K562 (cell line): ENCODE measurements around the gene ZBTB22. TPM values are rescaled to one million over a fixed set of nuclear protein-coding genes. Genes with fewer than 3 reads are reported as not detected.

Experiments used
- ATAC-seq: fragments of 200-7000 bp; cut with Tn5 transposase; 3 replicates; pipeline ENCODE4 v1.9.1; 2020; ENCODE audit warnings: moderate library complexity
- BruUV-seq: library from RNA; stranded (reverse); fragments of 400-500 nt; replicated peaks from 2 replicates; lab custom pipeline; 2021; lab: Mats Ljungman, UMichigan
- CTCF ChIA-PET: fragments of 300-600 bp; formaldehyde crosslinking; extraction: SDS; loops from one replicate; lab custom pipeline; 2021; ENCODE audit warnings: low intra/inter-chr PET ratio; lab: Yijun Ruan, JAX
- POLR2A ChIA-PET: fragments of 300-600, 350-650 bp; sonication (Branson Sonifier 250); formaldehyde crosslinking; extraction: SDS; loops from one replicate; lab custom pipeline; 2021; ENCODE audit warnings: antibody characterized with exemption, inconsistent platforms; lab: Yijun Ruan, JAX
- DNase-seq, 4 experiments: peaks; one replicate each; pipeline versions ENCODE4 v3.0.0 to v3.0.0-alpha.2; 2011 to 2018; ENCODE audit warnings: low spot score in 3 of 4, mixed read lengths in 3 of 4; ENCODE audit errors: extremely low read depth in 1 of 4
- FAIRE-seq: peaks from 2 replicates; lab custom pipeline; 2011; peaks lifted over from hg19 to GRCh38; lab: Jason Lieb, UNC
- H2AFZ ChIP-seq: 2 replicates; pipeline ENCODE4 v1.6.0; 2011; ENCODE audit warnings: low read depth, low read length, control low read depth, inconsistent platforms
- H3K27ac ChIP-seq: fragments of 200-600 bp; 3 replicates; pipeline ENCODE4 v1.8.0; 2011; ENCODE audit warnings: low read depth, mild to moderate bottlenecking, control low read depth, inconsistent platforms, low read length, moderate library complexity, mixed read lengths; ENCODE audit errors: extremely low read depth
- H3K27me3 ChIP-seq, 2 experiments: fragments of 300-600 bp in 1 of 2; 2 replicates in 1 of 2; 3 replicates in 1 of 2; pipeline versions ENCODE4 v1.6.0 to v1.8.0; 2011; ENCODE audit warnings: inconsistent platforms in 2 of 2, low read length in 2 of 2, mild to moderate bottlenecking in 1 of 2, mixed read lengths in 1 of 2, moderate library complexity in 1 of 2; ENCODE audit not compliant: control insufficient read depth in 2 of 2, insufficient read depth in 2 of 2
- H3K36me3 ChIP-seq: fragments of 300-600 bp; 3 replicates; pipeline ENCODE4 v1.8.0; 2011; ENCODE audit warnings: mild to moderate bottlenecking, low read length, inconsistent platforms; ENCODE audit not compliant: control insufficient read depth, insufficient read depth
- H3K4me1 ChIP-seq, 2 experiments: fragments of 200-600 bp in 1 of 2; replicated peaks in 1 of 2; 2 replicates in 1 of 2; 3 replicates in 1 of 2; pipeline versions ENCODE4 v1.5.1 to v1.8.0; 2011; ENCODE audit warnings: inconsistent platforms in 2 of 2, low read length in 2 of 2, mild to moderate bottlenecking in 1 of 2, mixed read lengths in 1 of 2, moderate library complexity in 1 of 2; ENCODE audit not compliant: control insufficient read depth in 2 of 2, insufficient read depth in 2 of 2
- H3K4me2 ChIP-seq: 2 replicates; pipeline ENCODE4 v1.6.1; 2011; ENCODE audit warnings: low read length, control low read depth, inconsistent platforms, mixed read lengths; ENCODE audit not compliant: insufficient read depth
- H3K4me3 ChIP-seq: fragments of 200-600 bp; sonication (generic), shearing (Covaris generic); 2 replicates; pipeline ENCODE4 v1.5.1; 2016; ENCODE audit warnings: control low read depth, inconsistent platforms
- H3K79me2 ChIP-seq: fragments of 200-600 bp; 3 replicates; pipeline ENCODE4 v1.8.0; 2011; ENCODE audit warnings: low read length, inconsistent platforms; ENCODE audit not compliant: control insufficient read depth, insufficient read depth
- H3K9ac ChIP-seq, 2 experiments: 2 replicates each; pipeline versions ENCODE4 v1.6.0 to v1.6.1; 2011; ENCODE audit warnings: low read depth in 2 of 2, low read length in 2 of 2, control low read depth in 1 of 2, inconsistent platforms in 1 of 2, mild to moderate bottlenecking in 1 of 2, mixed read lengths in 1 of 2; ENCODE audit not compliant: insufficient read depth in 1 of 2
- H3K9me1 ChIP-seq: one replicate; pipeline ENCODE4 v1.6.0; 2011; ENCODE audit warnings: inconsistent platforms, mild to moderate bottlenecking, low read length, moderate library complexity; ENCODE audit not compliant: control insufficient read depth, insufficient read depth
- H3K9me3 ChIP-seq: replicated peaks from 2 replicates; pipeline ENCODE4 v1.5.1; 2011; ENCODE audit warnings: low read depth, low read length, inconsistent platforms; ENCODE audit not compliant: control insufficient read depth, insufficient read depth
- H4K20me1 ChIP-seq: replicated peaks from 2 replicates; pipeline ENCODE4 v1.6.1; 2011; ENCODE audit warnings: low read length, inconsistent platforms, mixed read lengths; ENCODE audit not compliant: control insufficient read depth, insufficient read depth
- ARID3A ChIP-seq: IDR thresholded peaks from 2 replicates; pipeline ENCODE4 v1.6.1; 2012; ENCODE audit warnings: low read depth, low read length, improper control_type of control experiment, borderline replicate concordance
- CBX1 ChIP-seq: sonication (generic); IDR thresholded peaks from 2 replicates; pipeline ENCODE4 v1.6.1; 2016; ENCODE audit warnings: antibody characterized with exemption, low read depth, mild to moderate bottlenecking
- CREB3L1 ChIP-seq: fragments of 450-650 bp; IDR thresholded peaks from 2 replicates; pipeline ENCODE4 v1.6.1; 2014; ENCODE audit warnings: low read depth, mild to moderate bottlenecking, moderate library complexity, borderline replicate concordance
- KAT2B ChIP-seq: IDR thresholded peaks from one replicate; pipeline ENCODE4 v1.6.1; 2012; ENCODE audit warnings: low read depth, mild to moderate bottlenecking, control low read depth, inconsistent platforms, low read length, moderate library complexity
- KLF10 ChIP-seq: fragments of 250-450 bp; sonication (Bioruptor Pico); IDR thresholded peaks from 2 replicates; pipeline ENCODE4 v1.6.1; 2021; ENCODE audit warnings: matching md5 sums
- MEF2A ChIP-seq: IDR thresholded peaks from 2 replicates; pipeline ENCODE4 v1.6.1; 2011; ENCODE audit warnings: low read depth, mild to moderate bottlenecking, low read length, moderate library complexity; ENCODE audit not compliant: control insufficient read depth
- MLLT1 ChIP-seq, 2 experiments: fragments of 450-650 bp; IDR thresholded peaks; 2 replicates each; pipeline ENCODE4 v1.6.1; 2016
- POLR2A ChIP-seq: fragments of 450-650 bp; conservative IDR thresholded peaks from 2 replicates; pipeline ENCODE4 v1.6.1; 2016
- PPARD ChIP-seq: fragments of 250-450 bp; sonication (Bioruptor Pico); IDR thresholded peaks from 2 replicates; pipeline ENCODE4 v1.8.0; 2022; ENCODE audit warnings: inconsistent platforms, mild to moderate bottlenecking, moderate library complexity
- RFX7 ChIP-seq: fragments of 250-450 bp; sonication (Bioruptor Pico); IDR thresholded peaks from 2 replicates; pipeline ENCODE4 v1.5.1; 2021; ENCODE audit warnings: mild to moderate bottlenecking
- SIN3A ChIP-seq, 2 experiments: fragments of 150-350 bp in 1 of 2; IDR thresholded peaks; 2 replicates each; pipeline ENCODE4 v1.6.1; 2011 to 2016; ENCODE audit warnings: borderline replicate concordance in 2 of 2, low read depth in 2 of 2, low read length in 2 of 2, mild to moderate bottlenecking in 2 of 2, moderate library complexity in 2 of 2; ENCODE audit not compliant: control insufficient read depth in 1 of 2
- SIX5 ChIP-seq, 2 experiments: IDR thresholded peaks; 2 replicates each; pipeline ENCODE4 v1.6.1; 2011; ENCODE audit warnings: low read length in 2 of 2, borderline replicate concordance in 1 of 2, low read depth in 1 of 2, mild to moderate bottlenecking in 1 of 2, moderate library complexity in 1 of 2; ENCODE audit not compliant: insufficient read depth in 1 of 2
- ZBTB9 ChIP-seq: fragments of 450-650 bp; formaldehyde crosslinking; IDR thresholded peaks from 2 replicates; pipeline ENCODE4 v1.4.0; 2020; ENCODE audit warnings: mild to moderate bottlenecking, moderate library complexity
- ZNF696 ChIP-seq: fragments of 250-450 bp; sonication (Bioruptor Pico); conservative IDR thresholded peaks from 2 replicates; pipeline ENCODE4 v1.4.0; 2020; ENCODE audit warnings: mild to moderate bottlenecking, moderate library complexity
- in situ Hi-C: fragments of 300-500 bp; cut with MboI; formaldehyde crosslinking; loops from 4 replicates; pipeline ENCODE4 v1.15.0; 2018; ENCODE audit warnings: inconsistent platforms, mixed read lengths
- intact Hi-C: fragments of 100-400 bp; cut with micrococcal nuclease; formaldehyde crosslinking; loops from 2 replicates; pipeline ENCODE4 v1.14.2; 2022
- polyA plus RNA-seq, 8 experiments: library from polyadenylated mRNA; depleted of rRNA in 4 of 8; stranded (reverse) in 5 of 8; unstranded in 3 of 8; fragments of >200 nt; fragmentation: Nextera tagmentation in 2 of 8; fragmentation: Illumina TruSeq in 1 of 8; extraction: Ambion mirVana in 2 of 8; extraction: Trizol in 1 of 8; gene quantifications; 2 replicates each; pipeline versions ENCODE4 v1.2.1 to v1.2.3, GENCODE V29; 2011 to 2014; ENCODE audit warnings: inconsistent platforms in 1 of 8, missing spikeins in 1 of 8
- total RNA-seq, 7 experiments: library from RNA; depleted of rRNA in 6 of 7; stranded (reverse); fragments of >200 nt in 6 of 7; fragmentation: Illumina TruSeq in 2 of 7; extraction: Trizol in 2 of 7; gene quantifications; 2 replicates each; pipeline versions ENCODE4 v1.2.1 to v1.2.3, GENCODE V29; 2011 to 2021; ENCODE audit warnings: low replicate concordance in 1 of 7

The ZBTB22 gene
- total and polyA plus RNA-seq, 9 of the 15 experiments (the other 6 are each of a cell fraction or from before 2014, with no cell fraction given): 0.21 to 11.9 (median 7.1) TPM

GRCh38 chr6:33276864-33277662 lies 40.5 kb downstream of the ZBTB22 start, which contains the start of gene B3GALT4 (continued):
- TF ChIP-seq ZBTB9 (CRISPR knock-in tag): peak; percentile 85; the same call in 1 of the 2 replicates
- TF ChIP-seq POLR2A: peak; percentile 87
- TF ChIP-seq MEF2A: no peak
- 0 out of 2 replicates have a peak, but pooled peaks have one; percentile 37 for TF ChIP-seq KLF10 (CRISPR knock-in tag)
- TF ChIP-seq KAT2B: no peak
- TF ChIP-seq SIX5 (IDR thresholded peaks at IDR 0.05; ENCODE audit: borderline replicate concordance in 1 of 2, insufficient read depth in 1 of 2, low read depth in 1 of 2, low read length in 2 of 2): no peak
- peak; percentile 79; the same call in 1 of the 2 replicates for TF ChIP-seq CBX1

- Histone ChIP-seq H3K27me3 (no peaks in the 10 kb centered on the region), H2AFZ (no peak overlapping the region), H3K4me3 (peak overlapping the region; percentile 93), H3K4me1 (peaks cover 39 to 40% of the 10 kb centered on the region in 2 experiments), H4K20me1 (peaks cover 42% of the 10 kb centered on the region), H3K9me3 (no peaks in the 10 kb centered on the region), H3K9me1 (no peaks in the 10 kb centered on the region), H3K79me2 (peaks cover 49% of the 10 kb centered on the region), H3K4me2 (peak overlapping the region; percentile 99), H3K9ac (peak overlapping the region; percentile 90 to 100), H3K36me3 (peaks cover 86% of the 10 kb centered on the region), H3K27ac (peak overlapping the region; percentile 98)
- ATAC-seq: peak; percentile 3
- BruUV-seq: no TSS peak
- FAIRE-seq: peak; percentile 49
- intact Hi-C loops (loop anchor here (2.0 to 10.0 kb wide), 3 partner anchors 134 to 298 kb away; partner anchors contain the start of genes CUTA and PHF1), in situ Hi-C loops (loop anchor here (10.0 kb wide), 1 partner anchor 128 kb away; no protein-coding TSS in a partner anchor)
- CTCF ChIA-PET: interaction anchor here (0.6 to 6.6 kb wide), 4 partner anchors 131 to 153 kb away, joined by 3 to 64 read pairs (median 4); no protein-coding TSS in a partner anchor
- DNase-seq: no peak
- POLR2A ChIA-PET: interaction anchor here (0.6 to 8.1 kb wide), 20 partner anchors 10 to 305 kb away, joined by 3 to 90 read pairs (median 4); partner anchors contain the start of genes KIFC1, PFDN6, RGL2 and RING1
- TF ChIP-seq SIN3A (IDR thresholded peaks at IDR 0.05; ENCODE audit: borderline replicate concordance in 2 of 2, control insufficient read depth in 1 of 2, low read depth in 2 of 2, low read length in 2 of 2) (no peak), ARID3A (no peak), PPARD (CRISPR knock-in tag) (no peak), MLLT1 (IDR thresholded peaks at IDR 0.05) (0 out of 4 replicates have a peak, but pooled peaks of 1 of the 2 experiments have one; percentile 15), CREB3L1 (no peak), RFX7 (CRISPR knock-in tag) (no peak), ZNF696 (CRISPR knock-in tag) (peak; percentile 63; the same call in 1 of the 2 replicates)
These were observed 41.0 kb downstream of the ZBTB22 start for GRCh38 chr6:33276581-33276863.
